Astrocyte (in vitro differentiated cells and primary cell): ENCODE measurements around the gene SPOCK2. TPM values are rescaled to one million over a fixed set of nuclear protein-coding genes. Genes with fewer than 3 reads are reported as not detected.

Experiments
- DNase-seq: peaks from one replicate; pipeline ENCODE4 v3.0.0-alpha.2; 2010; ENCODE audit warnings: low read depth
- FAIRE-seq: peaks from 2 replicates; lab custom pipeline; 2011; peaks lifted over from hg19 to GRCh38; lab: Jason Lieb, UNC
- H2AFZ ChIP-seq: 2 replicates; pipeline ENCODE4 v1.6.0; 2012; ENCODE audit warnings: low read depth, low read length, inconsistent platforms
- H3K27ac ChIP-seq: 2 replicates; pipeline ENCODE4 v1.5.1; 2011; ENCODE audit warnings: low read depth, low read length, inconsistent platforms
- H3K27me3 ChIP-seq: 2 replicates; pipeline ENCODE4 v1.6.0; 2011; ENCODE audit warnings: low read length, inconsistent platforms; ENCODE audit not compliant: insufficient read depth
- H3K36me3 ChIP-seq: 2 replicates; pipeline ENCODE4 v1.5.1; 2011; ENCODE audit warnings: low read length, inconsistent platforms; ENCODE audit not compliant: insufficient read depth
- H3K4me1 ChIP-seq: 2 replicates; pipeline ENCODE4 v1.5.1; 2011; ENCODE audit warnings: low read length, inconsistent platforms; ENCODE audit not compliant: insufficient read depth
- H3K4me2 ChIP-seq: 2 replicates; pipeline ENCODE4 v1.6.0; 2012; ENCODE audit warnings: low read length, inconsistent platforms
- H3K4me3 ChIP-seq: 2 replicates; pipeline ENCODE4 v1.5.1; 2011; ENCODE audit warnings: low read depth, mild to moderate bottlenecking, low read length, inconsistent platforms; ENCODE audit not compliant: insufficient read depth
- H3K79me2 ChIP-seq: 2 replicates; pipeline ENCODE4 v1.6.0; 2012; ENCODE audit warnings: mild to moderate bottlenecking, low read length, inconsistent platforms; ENCODE audit not compliant: insufficient read depth
- H3K9ac ChIP-seq: 2 replicates; pipeline ENCODE4 v1.6.0; 2012; ENCODE audit warnings: mild to moderate bottlenecking, low read length, inconsistent platforms
- H3K9me3 ChIP-seq: 2 replicates; pipeline ENCODE4 v1.5.1; 2012; ENCODE audit warnings: low read depth, mild to moderate bottlenecking, low read length, inconsistent platforms; ENCODE audit not compliant: insufficient read depth
- H4K20me1 ChIP-seq: 2 replicates; pipeline ENCODE4 v1.6.0; 2012; ENCODE audit warnings: low read length, inconsistent platforms; ENCODE audit not compliant: insufficient read depth
- H3K27ac Mint-ChIP-seq: one replicate; pipeline ENCODE4 v1.8.0; 2021; ENCODE audit warnings: mild to moderate bottlenecking, mixed read lengths; ENCODE audit not compliant: unreplicated experiment
- H3K27me3 Mint-ChIP-seq: one replicate; pipeline ENCODE4 v1.8.0; 2021; ENCODE audit warnings: low read depth, mixed read lengths; ENCODE audit not compliant: unreplicated experiment
- H3K36me3 Mint-ChIP-seq: one replicate; pipeline ENCODE4 v1.8.0; 2021; ENCODE audit warnings: low read depth, mixed read lengths; ENCODE audit not compliant: unreplicated experiment
- H3K4me1 Mint-ChIP-seq: one replicate; pipeline ENCODE4 v1.8.0; 2021; ENCODE audit warnings: low read depth, mixed read lengths; ENCODE audit not compliant: unreplicated experiment
- H3K4me3 Mint-ChIP-seq: one replicate; pipeline ENCODE4 v1.8.0; 2021; ENCODE audit warnings: mild to moderate bottlenecking, moderate library complexity, mixed read lengths; ENCODE audit not compliant: unreplicated experiment
- H3K9me3 Mint-ChIP-seq: one replicate; pipeline ENCODE4 v1.8.0; 2021; ENCODE audit warnings: mild to moderate bottlenecking, mixed read lengths; ENCODE audit not compliant: unreplicated experiment
- CTCF ChIP-seq: IDR thresholded peaks from 2 replicates; pipeline ENCODE4 v1.5.1; 2011; ENCODE audit warnings: low read depth, mild to moderate bottlenecking, inconsistent platforms, low read length, moderate library complexity; ENCODE audit not compliant: insufficient read depth
- EZH2 ChIP-seq: IDR thresholded peaks from 2 replicates; pipeline ENCODE4 v1.6.1; 2012; ENCODE audit warnings: mild to moderate bottlenecking, low read length, inconsistent platforms; ENCODE audit not compliant: insufficient read depth
- total RNA-seq: library from RNA; stranded (reverse); gene quantifications from 2 replicates; pipeline ENCODE4 v1.2.1, GENCODE V29; 2021

The SPOCK2 gene
- total RNA-seq, 1 donor from 2014 or later, result 0.89 TPM

- no peak for FAIRE-seq
- no peak overlapping the region for H3K27ac Mint-ChIP-seq
- Histone ChIP-seq H3K36me3 (no peaks in the 10 kb centered on the region), H2AFZ (no peak overlapping the region), H3K9me3 (no peaks in the 10 kb centered on the region), H3K79me2 (no peaks in the 10 kb centered on the region), H4K20me1 (peaks cover 7% of the 10 kb centered on the region), H3K9ac (no peak overlapping the region), H3K4me2 (no peak overlapping the region), H3K4me3 (no peak overlapping the region), H3K27me3 (peaks cover 42% of the 10 kb centered on the region), H3K4me1 (peaks cover 4% of the 10 kb centered on the region), H3K27ac (no peak overlapping the region)
- TF ChIP-seq EZH2 (no peak), CTCF (no peak)
- H3K9me3 Mint-ChIP-seq, result peaks cover 4% of the 10 kb centered on the region
- peaks cover 5% of the 10 kb centered on the region for H3K4me1 Mint-ChIP-seq
- no peak overlapping the region for H3K4me3 Mint-ChIP-seq
- H3K36me3 Mint-ChIP-seq, result no peaks in the 10 kb centered on the region
- DNase-seq, result no peak
- peaks cover 44% of the 10 kb centered on the region for H3K27me3 Mint-ChIP-seq
Measured at GRCh38 chr10:72082856-72083789, 5.2 kb downstream of the SPOCK2 start.

- TF ChIP-seq EZH2 (no peak), CTCF (no peak)
- DNase-seq (no peak), FAIRE-seq (no peak)
- peaks cover 48% of the 10 kb centered on the region for H3K27me3 Mint-ChIP-seq
- Histone ChIP-seq H3K4me3 (no peak overlapping the region), H4K20me1 (peaks cover 7% of the 10 kb centered on the region), H2AFZ (no peak overlapping the region), H3K27me3 (peaks cover 32% of the 10 kb centered on the region), H3K9me3 (no peaks in the 10 kb centered on the region), H3K36me3 (no peaks in the 10 kb centered on the region), H3K27ac (no peak overlapping the region), H3K4me1 (peaks cover 2% of the 10 kb centered on the region), H3K79me2 (no peaks in the 10 kb centered on the region), H3K4me2 (no peak overlapping the region), H3K9ac (no peak overlapping the region)
- H3K4me1 Mint-ChIP-seq, result peaks cover 5% of the 10 kb centered on the region
- H3K9me3 Mint-ChIP-seq, result peaks cover 4% of the 10 kb centered on the region
- H3K36me3 Mint-ChIP-seq, result peaks cover 2% of the 10 kb centered on the region
- H3K4me3 Mint-ChIP-seq, result no peak overlapping the region
- H3K27ac Mint-ChIP-seq, result no peak overlapping the region
Measured at GRCh38 chr10:72081772-72082590, 6.4 kb downstream of the SPOCK2 start.
